Measurements from ENCODE around the gene DYRK2.
"Not testable (repeated sequence)": the region's sequence is repeated elsewhere in the genome, so short reads cannot be mapped to it uniquely, and the experiment has no call there.

Gene DYRK2

DNA sequence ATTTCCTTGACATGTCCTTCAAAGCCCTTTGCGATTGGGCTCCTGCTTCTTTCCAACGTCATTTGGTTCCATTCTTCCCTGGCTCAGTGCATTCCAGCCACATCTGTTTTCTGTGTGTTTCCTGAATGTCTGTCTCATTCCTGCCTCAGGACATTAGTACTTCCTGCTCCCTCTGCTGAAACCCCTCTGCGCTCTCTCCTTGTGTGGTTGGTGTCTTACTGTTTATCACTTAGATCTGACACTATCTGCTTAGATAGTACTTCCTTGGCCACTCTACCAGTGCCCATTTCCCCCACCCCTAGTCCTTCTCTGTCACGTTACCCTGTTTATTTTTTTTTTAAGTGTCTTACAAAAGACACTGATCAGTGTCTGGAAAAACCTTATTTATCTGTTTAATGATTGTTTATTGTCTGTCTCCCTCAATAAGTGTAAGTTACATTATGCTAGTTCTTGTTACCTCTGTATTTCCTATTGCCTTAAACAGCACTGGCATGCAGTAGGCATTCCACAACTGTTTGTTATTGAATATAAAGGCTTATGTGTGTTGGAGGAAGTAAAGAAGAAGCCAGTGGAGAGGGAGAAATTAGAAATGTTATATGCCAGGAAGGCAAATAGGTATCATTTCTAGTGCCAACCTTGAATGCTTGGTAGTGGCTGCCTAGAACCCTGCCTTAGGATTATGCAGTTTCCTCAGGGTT lies 21.5 kb downstream of the DYRK2 start:
- DNase-seq (ENCODE audit: low read depth in 2 of 2) = no peak

DNA sequence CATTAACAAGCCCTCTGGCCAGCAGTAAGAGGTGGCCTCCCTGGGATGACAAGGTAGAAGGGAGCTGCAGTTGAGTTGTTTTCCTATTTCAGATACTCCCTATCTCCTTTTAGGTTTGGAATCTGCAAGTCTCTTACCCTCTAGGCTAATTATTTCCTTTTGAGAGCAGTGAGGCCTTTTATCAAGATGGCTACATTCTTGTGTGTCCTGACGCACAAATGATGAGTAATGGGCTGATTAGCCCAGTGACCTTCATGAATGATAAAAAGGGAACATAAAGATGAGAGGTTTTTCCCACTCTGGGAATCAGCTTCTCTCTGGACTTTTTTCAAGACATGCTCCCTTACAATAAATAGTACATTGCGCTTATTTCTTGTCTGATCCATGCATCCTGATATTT lies 22.9 kb downstream of the DYRK2 start:
- no peak for DNase-seq (ENCODE audit: low read depth in 2 of 2)

DNA sequence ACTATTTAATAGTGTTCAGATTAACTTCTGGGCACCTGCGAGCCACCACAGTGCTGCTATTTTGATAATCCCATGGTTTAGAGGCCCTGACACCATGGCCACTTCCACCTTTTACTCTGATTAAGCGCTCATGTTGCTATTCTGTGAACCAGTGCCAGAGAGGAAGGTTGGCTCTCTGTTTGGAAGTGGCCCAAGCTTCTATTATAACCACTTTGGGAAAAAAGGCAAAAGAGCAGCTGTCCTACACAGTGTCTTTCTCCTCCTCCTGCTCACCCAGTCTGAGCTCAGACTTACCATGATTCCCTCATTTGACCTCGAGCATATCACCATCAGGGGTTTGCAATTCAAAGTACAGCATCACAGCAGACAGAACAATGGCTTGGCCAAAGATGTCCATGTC lies 23.3 kb downstream of the DYRK2 start:
- no peak for DNase-seq (ENCODE audit: low read depth in 2 of 2)

DNA sequence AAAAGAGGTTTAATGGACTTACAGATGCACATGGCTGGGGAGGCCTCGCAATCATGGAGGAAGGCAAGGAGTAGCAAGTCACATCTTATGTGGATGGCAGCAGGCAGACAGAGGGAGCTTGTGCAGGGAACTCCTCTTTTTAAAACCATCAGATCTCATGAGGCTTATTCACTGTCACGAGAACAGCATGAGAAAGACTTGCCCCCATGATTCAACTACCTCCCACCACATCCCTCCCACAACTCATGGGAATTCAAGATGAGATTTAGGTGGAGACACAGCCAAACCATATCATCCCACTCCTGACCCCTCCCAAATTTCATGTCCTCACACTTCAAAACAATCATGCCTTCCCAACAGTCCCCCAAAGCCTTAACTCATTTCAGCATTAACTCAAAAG lies 24.0 kb downstream of the DYRK2 start:
- DNase-seq (ENCODE audit: low read depth in 2 of 2) = not testable (repeated sequence)

DNA sequence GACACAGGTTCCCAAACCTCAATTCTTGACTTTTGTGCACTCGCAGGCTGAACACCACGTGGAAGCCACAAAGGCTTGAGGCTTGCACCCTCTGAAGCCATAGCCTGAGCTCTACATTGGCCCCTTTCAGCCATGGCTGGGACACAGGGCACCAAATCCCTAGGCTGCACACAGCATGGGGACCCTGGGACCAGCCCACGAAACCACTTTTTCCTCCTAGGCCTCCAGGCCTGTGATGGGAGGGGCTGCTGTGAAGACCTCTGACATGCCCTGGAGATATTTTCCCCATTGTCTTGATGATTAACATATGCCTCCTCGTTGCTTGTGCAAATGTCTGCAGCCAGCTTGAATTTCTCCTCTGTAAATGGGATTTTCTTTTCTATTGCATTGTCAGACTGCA lies 25.0 kb downstream of the DYRK2 start:
- not testable (repeated sequence) for DNase-seq (ENCODE audit: low read depth in 2 of 2)

DNA sequence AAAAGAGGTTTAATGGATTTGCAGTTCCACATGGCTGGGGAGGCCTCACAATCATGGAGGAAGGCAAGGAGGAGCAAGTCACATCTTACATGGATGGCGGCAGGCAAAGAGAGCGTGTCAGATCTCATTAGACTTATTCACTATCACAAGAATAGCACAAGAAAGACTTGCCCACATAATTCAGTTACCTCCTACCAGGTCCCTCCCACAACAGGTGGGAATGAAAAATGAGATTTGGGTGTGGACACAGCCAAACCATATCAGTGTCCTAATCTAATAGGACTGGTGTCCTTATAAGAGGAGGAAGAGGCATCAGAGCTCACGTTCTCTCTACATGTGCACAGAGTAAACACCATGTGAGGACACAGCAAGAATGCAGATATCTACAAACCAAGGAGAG lies 25.9 kb downstream of the DYRK2 start:
- DNase-seq (ENCODE audit: low read depth in 2 of 2) = no peak

DNA sequence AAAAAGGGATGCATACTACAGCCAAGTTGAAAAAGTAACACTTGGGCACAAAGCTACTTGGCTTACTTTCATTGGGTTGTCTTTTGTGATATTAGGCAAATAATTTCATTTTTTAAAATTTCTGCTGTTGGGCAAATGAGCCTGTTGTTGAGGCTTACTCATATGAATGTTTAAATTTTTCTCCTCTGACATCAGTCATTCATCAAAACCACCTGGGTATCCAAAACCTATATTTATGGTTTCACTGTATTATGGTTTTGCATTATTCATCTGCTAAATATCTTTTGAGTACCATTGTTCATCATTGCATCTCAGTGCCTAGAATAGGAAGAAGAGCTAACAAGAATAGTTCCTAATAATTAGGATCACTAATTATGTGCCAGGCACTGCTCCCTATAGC lies 28.1 kb downstream of the DYRK2 start:
- no peak for DNase-seq (ENCODE audit: low read depth in 2 of 2)

DNA sequence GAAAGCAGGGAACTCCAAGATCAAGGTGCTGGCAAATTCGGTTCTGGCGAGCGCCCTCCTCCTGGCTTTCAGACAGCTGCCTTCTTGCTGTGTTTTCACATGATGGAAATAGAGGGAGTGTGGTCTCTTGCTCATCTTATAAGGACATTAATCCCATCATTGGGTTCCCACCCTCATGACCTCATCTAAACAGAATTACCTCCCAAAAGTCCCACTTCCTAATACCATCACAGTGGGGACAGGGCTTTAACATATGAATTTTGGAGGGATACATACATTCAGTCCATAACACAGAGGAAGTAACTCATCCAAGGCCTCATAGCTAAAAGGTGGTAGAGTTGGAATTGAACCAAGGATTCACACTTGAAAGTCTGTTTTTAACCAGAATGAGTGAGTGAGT lies 28.6 kb downstream of the DYRK2 start:
- DNase-seq (ENCODE audit: low read depth in 2 of 2) = no peak

DNA sequence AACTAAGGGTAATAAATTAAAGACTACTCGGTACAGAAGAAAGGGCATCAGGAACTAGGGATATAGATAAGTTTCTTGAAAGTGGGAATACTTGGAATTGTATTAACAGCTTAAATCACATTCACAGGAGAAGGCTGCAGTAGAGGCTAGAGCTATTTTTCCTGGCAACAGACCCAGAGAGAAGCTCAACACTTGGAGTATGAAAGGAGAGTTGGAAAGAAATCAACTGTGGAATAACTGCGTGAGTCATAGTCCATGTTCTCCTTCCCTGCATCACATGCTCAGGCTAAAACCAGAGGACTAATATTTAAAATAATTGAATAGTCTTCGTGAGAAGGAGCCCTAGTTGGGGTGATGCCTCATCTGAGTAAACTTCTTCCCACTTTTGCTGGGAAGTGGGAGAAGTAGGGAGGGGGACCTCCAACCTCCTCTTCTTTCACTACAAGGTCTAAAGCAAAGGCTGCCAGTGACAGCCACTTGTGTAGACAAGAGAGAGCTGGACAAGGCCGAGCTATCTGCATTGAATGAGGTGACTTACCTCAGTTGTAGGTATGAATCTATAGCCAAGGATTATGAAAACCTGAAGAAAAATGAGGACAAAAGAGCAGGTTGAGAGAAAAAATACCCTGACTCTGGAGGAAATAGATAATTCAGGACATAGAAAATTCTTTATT lies 32.7 kb downstream of the DYRK2 start:
- DNase-seq (ENCODE audit: low read depth in 2 of 2) = no peak

DNA sequence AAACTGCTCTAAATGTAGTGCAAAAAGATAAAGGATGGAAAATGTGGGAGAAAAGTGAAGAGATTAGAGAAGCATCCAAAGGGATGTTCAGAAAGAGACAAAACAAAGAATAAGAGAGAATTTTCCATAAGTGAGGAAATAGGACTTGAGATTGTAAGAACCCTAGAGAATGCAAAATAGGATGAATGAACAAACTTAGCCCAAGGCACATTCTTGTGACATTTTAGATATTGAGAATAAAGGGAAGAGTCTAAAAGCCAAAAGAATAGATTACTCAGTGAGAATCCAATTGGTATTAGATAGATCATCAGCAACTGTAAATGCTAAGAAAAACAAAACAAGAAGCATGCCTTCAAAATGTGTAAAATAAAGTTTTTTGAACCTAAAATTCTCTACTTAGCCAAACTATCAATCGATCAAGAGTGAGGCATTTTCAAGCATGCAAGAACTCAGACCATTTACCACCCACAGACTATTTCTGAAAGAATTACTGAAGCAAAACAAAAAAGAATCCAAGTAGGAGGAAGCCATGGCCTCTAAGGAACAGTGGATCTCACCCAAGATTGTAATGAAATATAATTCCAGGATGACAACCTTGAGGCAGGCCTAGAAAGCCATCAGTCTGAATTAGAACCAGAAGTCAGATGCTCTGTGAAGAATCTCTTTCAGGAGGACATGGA lies 33.5 kb downstream of the DYRK2 start:
- no peak for DNase-seq (ENCODE audit: low read depth in 2 of 2)

DNA sequence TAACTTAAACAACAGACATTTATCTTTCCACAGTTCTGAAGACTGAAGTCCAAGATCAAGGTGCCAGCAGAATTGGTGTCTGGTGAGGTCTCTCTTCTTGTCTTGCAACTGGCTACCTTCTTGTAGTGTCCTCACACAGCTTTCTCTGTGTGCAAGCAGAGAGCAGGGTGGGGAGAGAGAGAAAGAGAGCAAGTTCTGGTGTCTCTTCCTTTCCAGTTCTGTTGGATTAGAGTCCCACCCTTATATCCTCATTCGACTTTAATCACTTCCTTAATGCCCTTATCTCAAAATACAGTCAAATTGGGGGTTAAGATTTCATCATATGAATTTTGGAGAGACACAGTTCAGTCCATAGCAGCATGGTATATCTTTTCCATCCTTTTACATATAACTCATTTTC lies 40.8 kb downstream of the DYRK2 start:
- DNase-seq (ENCODE audit: low read depth in 2 of 2) = no peak

DNA sequence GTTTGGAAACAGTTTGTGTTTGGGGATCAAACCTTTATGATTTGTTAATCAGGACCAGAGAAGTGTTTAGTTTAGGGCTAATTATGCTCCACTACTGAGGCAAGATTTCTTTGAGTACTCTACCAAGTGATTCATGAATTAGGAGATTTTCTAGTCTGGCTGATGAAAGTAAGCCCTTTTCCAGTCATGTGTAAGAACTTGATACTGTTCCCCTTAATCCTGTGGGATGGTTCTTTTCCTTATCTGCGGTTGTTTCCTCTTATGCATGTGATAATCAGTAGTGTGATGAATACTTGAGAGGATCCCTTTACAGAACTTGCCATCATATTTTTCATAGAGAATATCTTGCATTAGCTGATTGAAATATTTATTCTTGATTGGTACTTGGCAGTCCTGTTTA lies 42.1 kb downstream of the DYRK2 start:
- DNase-seq (ENCODE audit: low read depth in 2 of 2) = no peak

DNA sequence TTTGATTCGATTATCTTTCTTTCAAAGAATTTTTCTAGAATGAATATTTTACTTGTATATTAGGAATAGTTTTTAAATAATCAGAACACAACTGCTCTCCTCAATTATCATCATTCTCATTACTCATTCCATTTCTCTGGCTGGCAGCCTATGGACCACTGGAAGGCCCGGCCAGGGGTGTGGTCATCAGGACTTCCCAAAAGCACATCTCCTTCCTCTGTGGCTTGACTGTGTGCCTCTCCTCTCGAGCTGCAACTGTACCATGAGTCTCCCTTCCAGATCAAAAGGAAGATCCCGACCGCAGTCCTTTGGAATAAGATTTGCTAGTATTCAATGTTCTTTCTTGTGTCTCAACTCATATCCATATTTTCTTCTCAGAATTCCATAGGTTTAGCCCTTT lies 42.7 kb downstream of the DYRK2 start:
- DNase-seq (ENCODE audit: low read depth in 2 of 2) = no peak

DNA sequence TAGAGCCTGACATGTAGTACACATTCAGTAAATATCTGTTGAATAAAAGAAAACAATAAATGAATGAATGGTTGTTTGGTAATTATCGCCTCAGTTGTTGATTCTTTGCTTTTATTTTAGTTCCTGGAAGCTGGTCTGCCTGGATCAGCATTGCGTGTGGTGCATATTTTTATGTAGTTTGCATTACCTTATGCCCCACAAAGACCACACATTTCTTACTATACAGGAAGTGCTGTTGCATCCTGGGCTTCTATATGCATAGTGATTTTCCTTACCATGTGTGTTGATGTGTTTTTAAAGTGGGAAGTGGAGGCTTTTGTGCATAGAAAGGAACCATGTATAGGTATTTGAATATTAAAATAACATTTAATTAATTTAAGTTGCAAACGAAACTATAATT lies 43.6 kb downstream of the DYRK2 start:
- DNase-seq (ENCODE audit: low read depth in 2 of 2) = no peak

DNA sequence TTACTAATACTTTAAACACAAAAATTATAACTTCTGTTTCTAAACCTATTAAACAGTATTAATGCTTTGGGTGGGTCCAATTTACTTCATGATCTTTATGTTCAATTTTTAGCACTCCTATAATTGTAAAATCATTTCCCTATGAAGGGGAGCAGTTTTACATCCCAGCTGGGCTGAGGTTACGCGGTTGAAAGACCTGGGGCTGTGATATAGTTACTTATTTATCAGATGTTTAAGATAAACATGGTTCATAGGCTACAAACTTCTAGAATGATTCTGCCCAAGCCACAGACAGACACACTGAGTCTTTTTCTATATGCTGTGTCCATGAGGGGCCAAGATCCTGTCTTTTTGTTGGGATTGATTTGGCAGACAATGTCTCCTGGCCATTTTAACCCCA lies 44.4 kb downstream of the DYRK2 start:
- no peak for DNase-seq (ENCODE audit: low read depth in 2 of 2)

DNA sequence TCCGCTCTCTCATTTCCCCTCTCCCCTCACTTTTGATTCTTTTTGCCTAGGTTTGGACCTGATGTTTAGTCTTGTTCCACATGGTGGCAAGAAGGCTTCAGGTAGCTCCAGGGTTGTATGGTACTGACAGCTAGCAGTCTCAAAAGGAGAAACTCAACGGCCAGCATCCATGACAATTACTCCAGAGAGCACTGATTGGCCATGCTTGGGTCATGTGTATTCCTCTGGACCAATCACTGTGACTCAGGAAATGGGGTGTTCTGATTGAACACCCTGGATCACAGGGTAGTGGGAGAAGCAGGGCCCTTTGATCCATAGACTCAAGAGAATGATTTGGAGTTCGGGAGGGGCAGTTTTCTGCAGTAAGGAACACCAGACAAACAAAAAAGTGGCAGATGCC lies 45.3 kb downstream of the DYRK2 start:
- no peak for DNase-seq (ENCODE audit: low read depth in 2 of 2)

DNA sequence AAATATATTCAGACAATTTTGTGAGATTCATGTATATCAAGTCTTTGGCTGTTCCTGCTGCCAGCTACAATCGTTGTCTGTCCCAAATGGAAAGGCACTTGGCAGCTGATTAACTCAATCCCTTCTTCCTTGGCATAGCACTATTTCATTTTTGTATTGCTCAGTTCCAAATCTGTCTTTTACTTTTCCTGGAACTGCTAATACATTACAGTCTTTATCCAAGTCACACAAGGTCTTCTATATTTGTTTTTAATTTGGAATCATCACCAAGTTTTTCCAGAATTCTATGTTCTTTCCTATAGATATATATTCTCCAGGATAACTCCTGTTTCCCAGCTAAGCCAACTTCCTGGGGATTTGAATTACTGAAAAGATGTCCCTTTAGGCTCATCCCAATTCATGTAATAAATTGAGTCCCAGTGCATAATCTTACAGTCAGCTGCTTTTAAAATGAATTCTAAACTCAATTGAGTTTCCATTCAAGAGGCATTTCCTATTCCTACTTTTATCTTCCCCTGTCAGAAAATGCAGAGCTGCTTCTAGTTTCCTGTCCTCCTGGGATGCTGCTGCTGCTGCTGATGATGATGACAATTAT lies 45.9 kb downstream of the DYRK2 start:
- no peak for DNase-seq (ENCODE audit: low read depth in 2 of 2)

DNA sequence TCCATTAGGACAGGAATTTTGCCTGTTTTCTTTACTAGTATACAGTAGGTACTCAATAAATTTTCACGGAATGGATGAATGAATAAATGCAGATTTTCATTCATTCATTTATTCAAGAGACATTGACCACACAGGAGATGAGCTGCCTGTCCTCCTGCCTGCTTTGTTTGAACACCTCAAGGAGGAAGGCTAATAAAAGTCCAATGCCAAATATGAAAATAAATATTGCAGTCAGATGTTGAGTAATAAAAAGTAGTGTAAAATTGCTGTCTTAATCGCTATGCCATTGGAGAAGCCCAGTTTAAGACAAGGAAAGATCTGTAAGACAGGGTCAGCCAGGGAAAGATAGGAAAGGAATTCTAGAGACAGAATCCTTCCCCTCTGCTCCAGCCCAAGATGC lies 47.4 kb downstream of the DYRK2 start:
- DNase-seq (ENCODE audit: low read depth in 2 of 2) = no peak

DNA sequence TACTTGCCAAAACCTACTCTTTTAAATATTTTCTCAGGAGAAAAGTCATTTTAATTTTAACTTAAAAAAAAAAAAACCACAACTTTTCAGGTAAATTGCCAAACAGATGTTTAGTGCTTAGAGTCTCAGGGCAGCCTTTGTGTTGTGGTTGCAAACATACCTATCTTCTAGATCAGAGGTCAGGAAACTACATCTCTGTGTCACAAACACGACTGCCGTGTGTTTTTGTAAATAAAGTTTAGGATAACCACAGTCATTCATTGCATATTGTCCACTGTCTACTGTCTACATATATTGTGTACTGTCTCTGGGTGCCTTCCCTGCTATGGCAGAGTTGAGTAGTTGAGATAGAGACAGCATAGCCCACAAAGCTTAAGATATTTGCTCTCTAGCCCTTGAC lies 48.9 kb downstream of the DYRK2 start:
- DNase-seq (ENCODE audit: low read depth in 2 of 2) = no peak

DNA sequence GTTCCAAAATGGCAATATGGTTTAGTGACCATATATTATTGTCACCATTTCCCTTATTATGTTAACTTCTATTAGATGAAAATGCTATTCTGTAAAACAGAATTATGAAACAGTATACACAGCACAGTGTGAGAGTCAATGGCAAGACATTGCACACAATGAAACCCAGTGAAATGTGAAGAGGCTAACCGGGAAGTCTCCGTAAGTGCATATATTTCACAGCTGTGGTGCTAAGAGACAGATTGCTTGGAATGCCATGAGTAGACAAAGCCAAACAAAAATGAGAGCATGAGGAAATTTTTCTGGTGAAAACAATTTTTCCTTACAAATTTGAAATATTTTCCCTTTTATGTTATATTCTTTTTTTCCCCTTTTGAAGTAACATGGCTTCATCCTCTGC lies 49.4 kb downstream of the DYRK2 start:
- no peak for DNase-seq (ENCODE audit: low read depth in 2 of 2)

DNA sequence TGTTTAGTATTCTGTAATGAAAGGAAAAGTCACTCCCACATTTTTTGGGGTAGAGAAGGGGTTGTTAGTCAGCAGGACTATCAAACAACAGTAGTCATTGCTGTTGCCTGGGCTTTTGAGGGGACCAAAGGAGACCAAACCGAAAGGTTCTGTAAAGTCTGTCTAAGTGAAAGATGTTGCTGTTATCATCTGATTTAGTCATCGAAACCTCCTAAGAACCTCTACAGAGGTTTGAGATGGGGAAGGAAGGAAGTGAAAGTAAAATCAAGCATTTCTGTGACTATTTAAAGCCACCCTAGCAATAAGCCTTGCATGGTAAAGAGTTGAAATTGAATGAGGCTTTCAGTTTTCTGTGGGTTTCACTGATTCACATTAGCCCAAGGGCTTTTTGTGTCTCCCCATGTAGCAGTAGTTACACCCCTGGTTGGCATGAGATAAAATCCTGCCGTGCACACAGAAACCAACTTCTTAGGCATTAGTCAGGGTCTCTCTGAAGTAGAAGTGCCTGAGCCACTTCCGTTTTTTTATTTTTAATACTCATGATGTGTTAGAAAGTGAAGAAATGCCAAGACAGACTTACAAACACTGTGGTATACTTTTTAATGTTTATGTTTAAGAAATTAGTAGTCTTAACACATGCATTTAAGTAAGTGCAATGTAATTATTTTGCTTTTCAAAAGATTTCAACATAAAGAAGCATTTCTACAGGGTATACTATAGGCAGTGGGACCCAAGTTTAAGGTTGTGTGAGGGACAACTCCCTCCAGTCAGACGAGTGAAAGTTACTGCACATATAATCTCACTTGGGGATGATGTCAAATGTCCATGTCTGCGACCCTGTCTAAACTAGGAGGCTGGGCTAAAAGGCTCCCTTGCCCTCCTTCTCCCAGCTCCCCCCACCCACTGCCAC lies 50.4 kb downstream of the DYRK2 start:
- peak in 1 of 2 donors; percentile 20 for DNase-seq (ENCODE audit: low read depth in 2 of 2)

DNA sequence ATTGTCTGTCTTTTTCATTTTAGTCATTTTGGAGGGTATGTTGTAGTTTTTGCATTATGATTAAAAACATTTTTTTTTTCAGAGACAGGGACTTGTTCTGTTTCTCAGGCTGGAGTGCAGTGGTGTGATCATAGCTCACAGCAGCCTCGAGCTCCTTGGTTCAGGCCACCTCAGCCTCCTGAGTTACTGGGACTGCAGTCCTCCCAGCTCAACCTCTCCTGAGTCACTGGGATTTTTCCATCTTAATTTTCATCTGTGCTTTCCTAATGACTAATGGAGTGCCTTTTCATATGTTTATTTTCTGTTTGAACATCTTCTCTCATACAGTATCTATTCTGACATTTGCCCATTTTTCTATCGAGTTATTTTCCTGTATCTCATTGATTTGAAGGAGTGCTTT lies 52.6 kb downstream of the DYRK2 start:
- no peak for DNase-seq (ENCODE audit: low read depth in 2 of 2)
